CD4-positive, alpha-beta T cell (primary cell): Measurements from ENCODE around the gene ABCA2. TPM values are rescaled to one million over a fixed set of nuclear protein-coding genes. Genes with fewer than 3 reads are reported as not detected.

Experiments
- ATAC-seq: fragments of 200-7000 bp; cut with Tn5 transposase; one replicate; pipeline ENCODE4 v1.10.0; 2022; ENCODE audit warnings: mild to moderate bottlenecking; ENCODE audit not compliant: poor library complexity
- CTCF ChIA-PET: fragments of 350-600 bp; sonication (Branson Sonifier 250); formaldehyde crosslinking; loops from one replicate; lab custom pipeline; 2021; ENCODE audit warnings: antibody characterized with exemption, inconsistent platforms; lab: Charles Lee
- POLR2A ChIA-PET: fragments of 350-600 bp; sonication (Branson Sonifier 250); formaldehyde crosslinking; loops from one replicate; lab custom pipeline; 2021; ENCODE audit warnings: antibody characterized with exemption, inconsistent platforms; lab: Charles Lee
- DNase-seq, 14 experiments: peaks; one replicate each; pipeline ENCODE4 v3.0.0-alpha.2; 2013 to 2020; ENCODE audit warnings: mixed read lengths in 2 of 14
- H3K27ac ChIP-seq, 2 donors: one replicate each; pipeline versions ENCODE4 v1.5.1 to v1.7.0; 2013; ENCODE audit warnings: low read length in 2 of 2, low read depth in 1 of 2, mild to moderate bottlenecking in 1 of 2
- H3K27me3 ChIP-seq, 2 experiments: 1 replicate in 1 of 2; 2 replicates in 1 of 2; pipeline versions ENCODE4 v1.6.1 to v1.7.0; 2013; ENCODE audit warnings: low read length in 2 of 2, control low read depth in 1 of 2, mild to moderate bottlenecking in 1 of 2, moderate library complexity in 1 of 2; ENCODE audit not compliant: insufficient read depth in 2 of 2, control insufficient read depth in 1 of 2
- H3K36me3 ChIP-seq: one replicate; pipeline ENCODE4 v1.6.1; 2013; ENCODE audit warnings: low read length, control low read depth; ENCODE audit not compliant: insufficient read depth
- H3K4me1 ChIP-seq: one replicate; pipeline ENCODE4 v1.6.1; 2013; ENCODE audit warnings: low read length, control low read depth; ENCODE audit not compliant: insufficient read depth
- H3K4me3 ChIP-seq: one replicate; pipeline ENCODE4 v1.5.1; 2013; ENCODE audit warnings: mild to moderate bottlenecking, low read length, moderate library complexity
- H3K9me3 ChIP-seq, 2 experiments: 1 replicate in 1 of 2; 2 replicates in 1 of 2; pipeline versions ENCODE4 v1.6.1 to v1.7.0; 2013; ENCODE audit warnings: low read length in 2 of 2, mild to moderate bottlenecking in 2 of 2, control low read depth in 1 of 2, moderate library complexity in 1 of 2; ENCODE audit not compliant: control insufficient read depth in 1 of 2, insufficient read depth in 1 of 2
- H3K27ac Mint-ChIP-seq: one replicate; pipeline ENCODE4 v1.8.0; 2020; ENCODE audit warnings: mixed read lengths
- H3K27me3 Mint-ChIP-seq: one replicate; pipeline ENCODE4 v1.8.0; 2021; ENCODE audit warnings: mixed read lengths
- H3K36me3 Mint-ChIP-seq: one replicate; pipeline ENCODE4 v1.8.0; 2021; ENCODE audit warnings: low read depth, mixed read lengths
- H3K4me1 Mint-ChIP-seq: one replicate; pipeline ENCODE4 v1.8.0; 2021; ENCODE audit warnings: low read depth, mixed read lengths
- H3K4me3 Mint-ChIP-seq: one replicate; pipeline ENCODE4 v1.8.0; 2020; ENCODE audit warnings: mild to moderate bottlenecking, mixed read lengths
- H3K9me3 Mint-ChIP-seq: one replicate; pipeline ENCODE4 v1.8.0; 2020; ENCODE audit warnings: mixed read lengths
- intact Hi-C, 2 experiments: fragments of 100-400 bp; cut with DNase I in 1 of 2; cut with micrococcal nuclease in 1 of 2; formaldehyde crosslinking; loops; one replicate each; pipeline versions ENCODE4 v1.15.1 to v1.9.0; 2023 to 2025; cut with DNase I, micrococcal nuclease
- total RNA-seq, 174 experiments: library from RNA in 2 of 174; stranded (reverse) in 2 of 174; gene quantifications; one replicate each; pipeline ENCODE4 v1.2.3 and lab custom pipeline; 2021 to 2026
- TF ChIP-seq, protein P1 (sequence below): fragments of 200-600 bp; IDR thresholded peaks from one replicate; pipeline ENCODE4 v1.8.0; 2022; ENCODE audit warnings: antibody characterized with exemption, mild to moderate bottlenecking

The ABCA2 gene
- total RNA-seq, 2 experiments from 2014 or later = 80.1 to 86.8 TPM

- TF ChIP-seq, protein P1, sequence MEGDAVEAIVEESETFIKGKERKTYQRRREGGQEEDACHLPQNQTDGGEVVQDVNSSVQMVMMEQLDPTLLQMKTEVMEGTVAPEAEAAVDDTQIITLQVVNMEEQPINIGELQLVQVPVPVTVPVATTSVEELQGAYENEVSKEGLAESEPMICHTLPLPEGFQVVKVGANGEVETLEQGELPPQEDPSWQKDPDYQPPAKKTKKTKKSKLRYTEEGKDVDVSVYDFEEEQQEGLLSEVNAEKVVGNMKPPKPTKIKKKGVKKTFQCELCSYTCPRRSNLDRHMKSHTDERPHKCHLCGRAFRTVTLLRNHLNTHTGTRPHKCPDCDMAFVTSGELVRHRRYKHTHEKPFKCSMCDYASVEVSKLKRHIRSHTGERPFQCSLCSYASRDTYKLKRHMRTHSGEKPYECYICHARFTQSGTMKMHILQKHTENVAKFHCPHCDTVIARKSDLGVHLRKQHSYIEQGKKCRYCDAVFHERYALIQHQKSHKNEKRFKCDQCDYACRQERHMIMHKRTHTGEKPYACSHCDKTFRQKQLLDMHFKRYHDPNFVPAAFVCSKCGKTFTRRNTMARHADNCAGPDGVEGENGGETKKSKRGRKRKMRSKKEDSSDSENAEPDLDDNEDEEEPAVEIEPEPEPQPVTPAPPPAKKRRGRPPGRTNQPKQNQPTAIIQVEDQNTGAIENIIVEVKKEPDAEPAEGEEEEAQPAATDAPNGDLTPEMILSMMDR = no peak
- Histone ChIP-seq H3K36me3 (no peaks in the 10 kb centered on the region), H3K9me3 (peaks cover 0 to 14% of the 10 kb centered on the region in 2 experiments), H3K4me1 (peaks cover 25% of the 10 kb centered on the region), H3K4me3 (no peak overlapping the region), H3K27ac (no peak overlapping the region), H3K27me3 (peaks cover 18 to 20% of the 10 kb centered on the region in 2 experiments)
- H3K4me3 Mint-ChIP-seq = no peak overlapping the region
- ChIA-PET CTCF (interaction anchor here (1.5 kb wide), 1 partner anchor 10 kb away, joined by 3 read pairs; no protein-coding TSS in a partner anchor), POLR2A (no interaction called here)
- DNase-seq = no peak
- no peaks in the 10 kb centered on the region for H3K36me3 Mint-ChIP-seq
- no peak for ATAC-seq
- H3K27ac Mint-ChIP-seq = no peak overlapping the region
- H3K9me3 Mint-ChIP-seq = no peaks in the 10 kb centered on the region
- intact Hi-C loops = no loop called here
- H3K27me3 Mint-ChIP-seq = peaks cover 3% of the 10 kb centered on the region
- peaks cover 7% of the 10 kb centered on the region for H3K4me1 Mint-ChIP-seq
Measured at GRCh38 chr9:137039611-137040366, 11.8 kb upstream of the ABCA2 start.

- Histone ChIP-seq H3K9me3 (peaks cover 0 to 6% of the 10 kb centered on the region in 2 experiments), H3K27ac (no peak overlapping the region), H3K36me3 (no peaks in the 10 kb centered on the region), H3K4me1 (peaks cover 24% of the 10 kb centered on the region), H3K27me3 (peaks cover 9 to 11% of the 10 kb centered on the region in 2 experiments), H3K4me3 (no peak overlapping the region)
- POLR2A ChIA-PET = no interaction called here
- no peak for ATAC-seq
- H3K4me3 Mint-ChIP-seq = no peak overlapping the region
- DNase-seq = no peak
- CTCF ChIA-PET = interaction anchor here (1.5 kb wide), 1 partner anchor 10 kb away, joined by 3 read pairs; no protein-coding TSS in a partner anchor
- no peaks in the 10 kb centered on the region for H3K27me3 Mint-ChIP-seq
- H3K36me3 Mint-ChIP-seq = no peaks in the 10 kb centered on the region
- TF ChIP-seq, protein P1 = no peak
- H3K27ac Mint-ChIP-seq = no peak overlapping the region
- H3K4me1 Mint-ChIP-seq = peaks cover 12% of the 10 kb centered on the region
- no peaks in the 10 kb centered on the region for H3K9me3 Mint-ChIP-seq
- intact Hi-C loops = no loop called here
Measured at GRCh38 chr9:137038916-137039315, 10.9 kb upstream of the ABCA2 start.

- no peaks in the 10 kb centered on the region for H3K36me3 Mint-ChIP-seq
- no peaks in the 10 kb centered on the region for H3K27me3 Mint-ChIP-seq
- TF ChIP-seq, protein P1 = no peak
- ATAC-seq (no peak), DNase-seq (no peak)
- ChIA-PET CTCF (no interaction called here), POLR2A (no interaction called here)
- H3K36me3 ChIP-seq = no peaks in the 10 kb centered on the region
- no peak overlapping the region for H3K4me3 ChIP-seq
- H3K27ac Mint-ChIP-seq = no peak overlapping the region
- intact Hi-C loops = no loop called here
- H3K4me3 Mint-ChIP-seq = no peak overlapping the region
- H3K9me3 ChIP-seq = peaks cover 0 to 4% of the 10 kb centered on the region in 2 experiments
- peaks cover 0 to 2% of the 10 kb centered on the region in 2 experiments for H3K27me3 ChIP-seq
- peaks cover 23% of the 10 kb centered on the region for H3K4me1 Mint-ChIP-seq
- no peak overlapping the region for H3K27ac ChIP-seq
- H3K4me1 ChIP-seq = peaks cover 26% of the 10 kb centered on the region
- no peaks in the 10 kb centered on the region for H3K9me3 Mint-ChIP-seq
Measured at GRCh38 chr9:137037483-137037882, 9.4 kb upstream of the ABCA2 start.
